ENCODE data around the gene RERE.

- TF ChIP-seq CTCF (IDR thresholded peaks at IDR 0.05) = no peak
- no peak for TF ChIP-seq POLR2A (IDR thresholded peaks at IDR 0.05)
- no peak for TF ChIP-seq EP300 (IDR thresholded peaks at IDR 0.05)
These were observed 20.6 kb downstream of the RERE start for GRCh38 chr1:8796812-8797211.
